HCT116 (cell line): ENCODE results near the gene CDK9. TPM values are rescaled to one million over a fixed set of nuclear protein-coding genes. Genes with fewer than 3 reads are reported as not detected.

Source experiments
- ATAC-seq: fragments of 200-7000 bp; cut with Tn5 transposase; 2 replicates; pipeline ENCODE4 v1.9.1; 2020; ENCODE audit warnings: mild to moderate bottlenecking, moderate library complexity
- BruUV-seq: library from RNA; stranded (reverse); fragments of 400-500 nt; replicated peaks from 2 replicates; lab custom pipeline; 2021; lab: Mats Ljungman, UMichigan
- CTCF ChIA-PET: fragments of 300-600 bp; sonication (Branson Sonifier 250); formaldehyde crosslinking; loops from one replicate; lab custom pipeline; 2021; ENCODE audit warnings: antibody characterized with exemption; lab: Charles Lee
- POLR2A ChIA-PET: fragments of 300-600, 350-600 bp; sonication (Branson Sonifier 250); formaldehyde crosslinking; loops from one replicate; lab custom pipeline; 2021; ENCODE audit warnings: antibody characterized with exemption; lab: Charles Lee
- RAD21 ChIA-PET, 2 experiments: fragments of 300-600 bp; sonication (Branson Sonifier 250); formaldehyde crosslinking; loops; one replicate each; lab custom pipeline; 2023; ENCODE audit warnings: low total read pairs in 2 of 2; ENCODE audit not compliant: uncharacterized antibody in 2 of 2, unreplicated experiment in 2 of 2, low non-redundant PET in 1 of 2; lab: Charles Lee
- DNase-seq: peaks from one replicate; pipeline ENCODE4 v3.0.0-alpha.2; 2010; ENCODE audit warnings: low read depth, low spot score
- H2AFZ ChIP-seq: fragments of 200-600 bp; shearing (Covaris generic), sonication (generic); 2 replicates; pipeline ENCODE4 v1.6.1; 2017; ENCODE audit warnings: low read depth, mixed run types, mixed read lengths, antibody characterized with exemption, low read length; ENCODE audit not compliant: poor library complexity, severe bottlenecking
- H3K27ac ChIP-seq: 2 replicates; pipeline ENCODE4 v1.5.1; 2012; ENCODE audit warnings: low read depth, low read length
- H3K27me3 ChIP-seq: fragments of 200-600 bp; sonication (generic); 2 replicates; pipeline ENCODE4 v1.6.1; 2016; ENCODE audit warnings: mixed run types, low read length, mixed read lengths; ENCODE audit not compliant: insufficient read depth
- H3K36me3 ChIP-seq, 2 experiments: fragments of 200-500 bp in 1 of 2; fragments of 200-600 bp in 1 of 2; sonication (Bioruptor generic) in 1 of 2; sonication (generic) in 1 of 2; 2 replicates each; pipeline versions ENCODE4 v1.5.1 to v1.6.1; 2014 to 2016; ENCODE audit warnings: low read length in 2 of 2, inconsistent platforms in 1 of 2, mixed read lengths in 1 of 2, mixed run types in 1 of 2; ENCODE audit not compliant: insufficient read depth in 2 of 2, control insufficient read depth in 1 of 2
- H3K4me1 ChIP-seq, 2 experiments: fragments of 200-600 bp in 1 of 2; sonication (generic) in 1 of 2; 2 replicates each; pipeline versions ENCODE4 v1.5.1 to v1.6.1; 2012 to 2017; ENCODE audit warnings: low read length in 2 of 2, inconsistent platforms in 1 of 2, mild to moderate bottlenecking in 1 of 2, mixed read lengths in 1 of 2, mixed run types in 1 of 2, moderate library complexity in 1 of 2; ENCODE audit not compliant: insufficient read depth in 2 of 2, control insufficient read depth in 1 of 2
- H3K4me2 ChIP-seq: fragments of 200-600 bp; sonication (generic); 2 replicates; pipeline ENCODE4 v1.6.1; 2017; ENCODE audit warnings: mixed run types, low read length, mixed read lengths
- H3K4me3 ChIP-seq, 2 experiments: fragments of 200-600 bp in 1 of 2; sonication (generic) in 1 of 2; replicated peaks in 1 of 2; 2 replicates each; pipeline ENCODE4 v1.5.1; 2011 to 2016; ENCODE audit warnings: low read length in 2 of 2, control low read depth in 1 of 2, low read depth in 1 of 2, mild to moderate bottlenecking in 1 of 2, mixed read lengths in 1 of 2, mixed run types in 1 of 2
- H3K79me2 ChIP-seq: fragments of 200-600 bp; sonication (generic); 2 replicates; pipeline ENCODE4 v1.6.1; 2017; ENCODE audit warnings: mild to moderate bottlenecking, mixed run types, low read length, moderate library complexity, mixed read lengths; ENCODE audit not compliant: insufficient read depth
- H3K9ac ChIP-seq: fragments of 200-600 bp; sonication (generic); 2 replicates; pipeline ENCODE4 v1.6.1; 2016; ENCODE audit warnings: low read length, mixed read lengths
- H3K9me2 ChIP-seq: fragments of 200-600 bp; sonication (generic), shearing (Covaris generic); 2 replicates; pipeline ENCODE4 v1.6.1; 2017; ENCODE audit warnings: mixed run types, mild to moderate bottlenecking, moderate library complexity; ENCODE audit not compliant: insufficient read depth
- H3K9me3 ChIP-seq, 2 experiments: fragments of 200-500 bp in 1 of 2; fragments of 200-600 bp in 1 of 2; sonication (Bioruptor generic) in 1 of 2; sonication (generic) in 1 of 2; 2 replicates each; pipeline ENCODE4 v1.6.1; 2014 to 2017; ENCODE audit warnings: low read length in 2 of 2, mixed read lengths in 2 of 2, inconsistent platforms in 1 of 2, low read depth in 1 of 2, mild to moderate bottlenecking in 1 of 2, mixed run types in 1 of 2, moderate library complexity in 1 of 2; ENCODE audit not compliant: control insufficient read depth in 1 of 2, insufficient read depth in 1 of 2
- H4K20me1 ChIP-seq: fragments of 200-600 bp; sonication (generic), shearing (Covaris generic); 2 replicates; pipeline ENCODE4 v1.6.1; 2017; ENCODE audit warnings: mixed run types, mild to moderate bottlenecking, moderate library complexity; ENCODE audit not compliant: insufficient read depth
- SIN3A ChIP-seq: IDR thresholded peaks from 2 replicates; pipeline ENCODE4 v1.6.1; 2012; ENCODE audit warnings: low read depth
- SP1 ChIP-seq: IDR thresholded peaks from 2 replicates; pipeline ENCODE4 v1.6.1; 2012; ENCODE audit warnings: low read depth
- ZNF274 ChIP-seq: fragments of 200-500 bp; sonication (Bioruptor generic); IDR thresholded peaks from 2 replicates; pipeline ENCODE4 v1.6.1; 2014; ENCODE audit warnings: mild to moderate bottlenecking, low read depth, low read length, inconsistent platforms
- intact Hi-C: fragments of 100-400 bp; cut with micrococcal nuclease; formaldehyde crosslinking; loops from 2 replicates; pipeline ENCODE4 v1.10.0; 2022
- total RNA-seq: library from RNA; stranded (reverse); gene quantifications from one replicate; pipeline ENCODE4 v1.2.1, GENCODE V29; 2021; ENCODE audit not compliant: unreplicated experiment
- TF ChIP-seq, protein P1 (sequence below), 3 experiments: fragments of 200-600 bp in 1 of 3; sonication (generic) in 1 of 3; IDR thresholded peaks in 2 of 3; conservative IDR thresholded peaks in 1 of 3; 2 replicates each; pipeline ENCODE4 v1.5.1; 2012 to 2017; ENCODE audit warnings: low read depth in 2 of 3, low read length in 2 of 3, antibody characterized with exemption in 1 of 3, borderline replicate concordance in 1 of 3, control low read depth in 1 of 3, mild to moderate bottlenecking in 1 of 3, mixed read lengths in 1 of 3, mixed run types in 1 of 3, moderate library complexity in 1 of 3; ENCODE audit not compliant: insufficient read depth in 1 of 3
- TF ChIP-seq, protein P2 (sequence below): IDR thresholded peaks from 2 replicates; pipeline ENCODE4 v1.6.1; 2012
- TF ChIP-seq, protein P3 (sequence below): IDR thresholded peaks from 2 replicates; pipeline ENCODE4 v1.6.1; 2012
- TF ChIP-seq, protein P4 (sequence below): IDR thresholded peaks from 2 replicates; pipeline ENCODE4 v1.6.1; 2012; ENCODE audit warnings: low read depth

The CDK9 gene
- total RNA-seq, 1 experiment from 2014 or later: 102 TPM

DNA sequence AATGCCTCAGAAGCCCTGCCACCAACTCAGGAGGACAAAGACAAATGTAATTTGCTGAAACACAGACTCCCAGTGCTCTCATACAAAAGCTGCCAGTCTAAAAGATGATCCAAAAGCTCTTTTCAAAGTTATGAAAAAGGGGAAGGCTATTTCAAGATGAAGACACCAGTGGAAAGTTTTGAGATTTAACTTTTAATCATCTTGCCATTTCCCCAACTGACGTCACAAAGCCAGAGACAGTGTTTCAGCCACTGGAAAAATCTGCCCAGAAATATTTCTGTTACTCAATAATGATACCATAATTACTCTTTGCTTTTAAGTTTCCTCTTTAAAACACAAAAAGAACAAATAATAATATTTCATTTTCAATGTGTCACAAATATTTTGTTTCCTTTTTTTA is 47.7 kb downstream of the CDK9 start:
- POLR2A ChIA-PET: no interaction called here
- no peak for TF ChIP-seq ZNF274
- no peak for TF ChIP-seq SIN3A
- TF ChIP-seq, protein P1, sequence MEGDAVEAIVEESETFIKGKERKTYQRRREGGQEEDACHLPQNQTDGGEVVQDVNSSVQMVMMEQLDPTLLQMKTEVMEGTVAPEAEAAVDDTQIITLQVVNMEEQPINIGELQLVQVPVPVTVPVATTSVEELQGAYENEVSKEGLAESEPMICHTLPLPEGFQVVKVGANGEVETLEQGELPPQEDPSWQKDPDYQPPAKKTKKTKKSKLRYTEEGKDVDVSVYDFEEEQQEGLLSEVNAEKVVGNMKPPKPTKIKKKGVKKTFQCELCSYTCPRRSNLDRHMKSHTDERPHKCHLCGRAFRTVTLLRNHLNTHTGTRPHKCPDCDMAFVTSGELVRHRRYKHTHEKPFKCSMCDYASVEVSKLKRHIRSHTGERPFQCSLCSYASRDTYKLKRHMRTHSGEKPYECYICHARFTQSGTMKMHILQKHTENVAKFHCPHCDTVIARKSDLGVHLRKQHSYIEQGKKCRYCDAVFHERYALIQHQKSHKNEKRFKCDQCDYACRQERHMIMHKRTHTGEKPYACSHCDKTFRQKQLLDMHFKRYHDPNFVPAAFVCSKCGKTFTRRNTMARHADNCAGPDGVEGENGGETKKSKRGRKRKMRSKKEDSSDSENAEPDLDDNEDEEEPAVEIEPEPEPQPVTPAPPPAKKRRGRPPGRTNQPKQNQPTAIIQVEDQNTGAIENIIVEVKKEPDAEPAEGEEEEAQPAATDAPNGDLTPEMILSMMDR (IDR thresholded peaks at IDR 0.05 in 2 of 3, conservative IDR thresholded peaks at IDR 0.05 in 1 of 3; ENCODE audit: borderline replicate concordance in 1 of 3, insufficient read depth in 1 of 3, low read depth in 2 of 3, low read length in 2 of 3): no peak
- TF ChIP-seq, protein P2, sequence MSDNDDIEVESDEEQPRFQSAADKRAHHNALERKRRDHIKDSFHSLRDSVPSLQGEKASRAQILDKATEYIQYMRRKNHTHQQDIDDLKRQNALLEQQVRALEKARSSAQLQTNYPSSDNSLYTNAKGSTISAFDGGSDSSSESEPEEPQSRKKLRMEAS: no peak
- TF ChIP-seq, protein P3, sequence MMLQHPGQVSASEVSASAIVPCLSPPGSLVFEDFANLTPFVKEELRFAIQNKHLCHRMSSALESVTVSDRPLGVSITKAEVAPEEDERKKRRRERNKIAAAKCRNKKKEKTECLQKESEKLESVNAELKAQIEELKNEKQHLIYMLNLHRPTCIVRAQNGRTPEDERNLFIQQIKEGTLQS: no peak
- no peak for TF ChIP-seq SP1
- TF ChIP-seq, protein P4, sequence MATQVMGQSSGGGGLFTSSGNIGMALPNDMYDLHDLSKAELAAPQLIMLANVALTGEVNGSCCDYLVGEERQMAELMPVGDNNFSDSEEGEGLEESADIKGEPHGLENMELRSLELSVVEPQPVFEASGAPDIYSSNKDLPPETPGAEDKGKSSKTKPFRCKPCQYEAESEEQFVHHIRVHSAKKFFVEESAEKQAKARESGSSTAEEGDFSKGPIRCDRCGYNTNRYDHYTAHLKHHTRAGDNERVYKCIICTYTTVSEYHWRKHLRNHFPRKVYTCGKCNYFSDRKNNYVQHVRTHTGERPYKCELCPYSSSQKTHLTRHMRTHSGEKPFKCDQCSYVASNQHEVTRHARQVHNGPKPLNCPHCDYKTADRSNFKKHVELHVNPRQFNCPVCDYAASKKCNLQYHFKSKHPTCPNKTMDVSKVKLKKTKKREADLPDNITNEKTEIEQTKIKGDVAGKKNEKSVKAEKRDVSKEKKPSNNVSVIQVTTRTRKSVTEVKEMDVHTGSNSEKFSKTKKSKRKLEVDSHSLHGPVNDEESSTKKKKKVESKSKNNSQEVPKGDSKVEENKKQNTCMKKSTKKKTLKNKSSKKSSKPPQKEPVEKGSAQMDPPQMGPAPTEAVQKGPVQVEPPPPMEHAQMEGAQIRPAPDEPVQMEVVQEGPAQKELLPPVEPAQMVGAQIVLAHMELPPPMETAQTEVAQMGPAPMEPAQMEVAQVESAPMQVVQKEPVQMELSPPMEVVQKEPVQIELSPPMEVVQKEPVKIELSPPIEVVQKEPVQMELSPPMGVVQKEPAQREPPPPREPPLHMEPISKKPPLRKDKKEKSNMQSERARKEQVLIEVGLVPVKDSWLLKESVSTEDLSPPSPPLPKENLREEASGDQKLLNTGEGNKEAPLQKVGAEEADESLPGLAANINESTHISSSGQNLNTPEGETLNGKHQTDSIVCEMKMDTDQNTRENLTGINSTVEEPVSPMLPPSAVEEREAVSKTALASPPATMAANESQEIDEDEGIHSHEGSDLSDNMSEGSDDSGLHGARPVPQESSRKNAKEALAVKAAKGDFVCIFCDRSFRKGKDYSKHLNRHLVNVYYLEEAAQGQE: no peak
- no peaks in the 10 kb centered on the region for H3K27me3 ChIP-seq
- no peak for DNase-seq
- no peak overlapping the region for H3K27ac ChIP-seq
- no peaks in the 10 kb centered on the region for H3K9me3 ChIP-seq
- peaks cover 4 to 5% of the 10 kb centered on the region in 2 experiments for H3K4me1 ChIP-seq
- H2AFZ ChIP-seq: no peak overlapping the region
- no peaks in the 10 kb centered on the region for H3K36me3 ChIP-seq
- CTCF ChIA-PET: interaction anchor here (0.6 kb wide), 1 partner anchor 37 kb away, joined by 3 read pairs; no protein-coding TSS in a partner anchor
- no TSS peak for BruUV-seq
- no peaks in the 10 kb centered on the region for H3K79me2 ChIP-seq
- H3K9ac ChIP-seq: no peak overlapping the region
- RAD21 ChIA-PET: no interaction called here
- no peaks in the 10 kb centered on the region for H3K9me2 ChIP-seq
- H3K4me2 ChIP-seq: no peak overlapping the region
- H4K20me1 ChIP-seq: no peaks in the 10 kb centered on the region
- intact Hi-C loops: no loop called here
- H3K4me3 ChIP-seq: no peak overlapping the region
- no peak for ATAC-seq
